ENCODE results near the gene RILPL2.
A peak's percentile ranks its signal among the peaks of the same experiment; 100 is the strongest.
"Not testable (repeated sequence)": the region's sequence is repeated elsewhere in the genome, so short reads cannot be mapped to it uniquely, and the experiment has no call there.

Gene RILPL2

DNA sequence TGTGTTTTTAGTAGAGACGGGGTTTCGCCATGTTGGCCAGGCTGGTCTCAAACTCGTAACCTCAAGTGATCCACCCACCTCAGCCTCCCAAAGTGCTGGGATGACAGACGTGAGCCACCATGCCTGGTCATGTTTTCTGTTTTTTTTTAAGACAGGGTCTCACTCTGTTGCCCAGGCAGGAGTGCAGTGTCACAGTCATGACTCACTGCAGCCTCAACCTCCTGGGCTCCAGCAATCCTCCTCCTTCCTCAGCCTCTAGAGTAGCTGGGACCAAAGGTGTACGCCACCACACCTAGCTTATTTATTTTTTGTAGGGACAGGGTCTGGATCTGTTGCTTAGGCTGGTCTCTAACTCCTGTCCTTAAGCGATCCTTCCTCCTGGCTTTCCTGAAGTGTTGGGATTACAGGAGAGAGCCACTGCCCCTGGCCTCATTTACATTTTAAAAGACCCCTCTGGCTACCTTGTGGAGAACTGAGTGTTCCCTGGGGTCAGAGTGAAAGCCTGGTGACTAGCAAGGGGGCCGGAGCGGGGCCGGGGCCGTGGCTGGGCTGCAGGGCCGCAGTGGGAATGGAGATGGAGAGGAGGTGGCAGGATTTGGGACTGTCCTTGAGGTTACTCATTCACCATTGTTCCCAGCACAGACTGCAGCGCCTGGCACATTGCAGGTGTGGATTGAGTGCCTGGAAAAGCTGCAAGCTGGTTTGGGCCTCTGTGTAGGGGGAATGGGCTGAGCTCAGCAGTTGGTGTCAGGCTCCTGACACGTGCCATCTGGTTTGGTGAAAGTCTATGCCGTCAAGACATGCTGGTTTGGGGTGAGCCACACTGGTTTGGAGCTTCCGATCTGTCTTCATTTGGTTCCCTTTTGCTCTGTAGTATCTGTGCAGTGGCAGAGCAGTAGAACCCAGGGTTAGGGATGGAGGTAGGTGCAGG lies 34.5 kb downstream of the RILPL2 start:
- DNase-seq (ENCODE audit: low spot score) = no peak

DNA sequence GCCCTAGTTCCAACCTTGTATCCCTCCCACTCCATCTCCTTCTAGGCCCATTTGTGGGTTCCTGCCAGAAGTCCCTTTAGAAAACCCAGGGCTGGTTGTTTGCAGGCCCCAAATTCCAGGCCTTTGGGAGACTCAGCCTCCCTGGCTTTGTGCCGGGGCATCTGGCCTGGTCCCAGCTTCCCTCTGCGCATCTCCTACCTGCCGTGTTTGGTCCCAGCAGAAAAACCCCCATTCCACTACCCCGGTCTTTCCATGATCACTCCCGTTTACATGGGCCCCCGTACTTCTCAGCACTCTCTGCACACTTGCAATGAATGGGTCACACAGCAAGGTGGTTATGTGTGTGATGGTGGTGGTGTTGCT lies 37.2 kb downstream of the RILPL2 start:
- no peak for DNase-seq (ENCODE audit: low spot score)

DNA sequence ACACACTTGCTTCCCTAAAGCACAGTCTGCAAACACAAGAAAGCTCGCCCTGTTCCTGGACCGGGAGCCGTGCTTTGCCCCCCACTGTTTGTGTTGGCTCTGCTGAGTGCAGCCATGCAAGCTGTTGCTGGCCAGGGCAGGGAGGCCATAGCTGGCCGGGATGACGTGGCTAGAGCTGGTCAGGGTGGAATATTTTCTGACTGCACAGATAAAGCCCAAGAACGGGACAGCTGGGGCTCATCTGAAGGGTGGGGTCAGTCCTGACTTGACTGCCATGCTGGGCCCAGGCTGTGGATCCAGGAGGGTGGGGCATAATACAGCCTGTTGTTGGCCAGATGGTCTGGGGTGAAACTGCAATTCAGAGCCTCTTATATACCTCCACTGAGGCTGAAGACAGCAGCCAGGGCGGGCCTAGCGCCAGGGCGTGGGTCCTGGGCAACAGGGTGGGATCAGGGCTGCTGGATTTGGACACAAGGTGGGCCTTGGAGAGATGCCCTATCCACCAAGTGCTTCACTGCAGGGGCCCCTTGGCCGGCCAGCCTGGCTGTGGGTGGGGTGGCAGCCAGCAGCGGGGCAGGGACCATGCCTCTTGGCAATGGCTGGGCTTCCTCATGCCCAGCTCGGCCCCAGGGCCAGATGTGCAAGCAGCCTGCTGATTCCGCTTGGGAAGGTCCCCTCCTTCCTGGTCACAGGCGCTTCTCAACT lies 37.8 kb downstream of the RILPL2 start:
- no peak for DNase-seq (ENCODE audit: low spot score)

DNA sequence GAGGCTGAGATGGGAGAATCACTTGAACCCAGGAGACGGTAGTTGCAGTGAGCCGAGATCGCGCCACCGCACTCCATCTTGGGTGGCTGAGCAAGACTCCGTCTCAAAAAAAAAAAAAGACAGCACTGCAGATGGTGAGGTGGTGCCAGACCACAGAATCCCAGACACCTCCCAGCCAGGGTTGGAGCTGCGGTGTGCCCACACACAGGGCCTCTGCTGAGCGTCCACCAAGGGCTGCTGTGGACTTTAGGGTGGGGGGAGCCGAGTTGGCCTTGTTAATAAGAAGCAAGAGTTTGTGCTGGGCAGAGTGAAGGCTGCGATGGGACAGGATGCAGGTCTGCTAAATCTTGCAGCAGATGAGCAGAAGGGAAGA lies 38.3 kb downstream of the RILPL2 start:
- no peak for DNase-seq (ENCODE audit: low spot score)

DNA sequence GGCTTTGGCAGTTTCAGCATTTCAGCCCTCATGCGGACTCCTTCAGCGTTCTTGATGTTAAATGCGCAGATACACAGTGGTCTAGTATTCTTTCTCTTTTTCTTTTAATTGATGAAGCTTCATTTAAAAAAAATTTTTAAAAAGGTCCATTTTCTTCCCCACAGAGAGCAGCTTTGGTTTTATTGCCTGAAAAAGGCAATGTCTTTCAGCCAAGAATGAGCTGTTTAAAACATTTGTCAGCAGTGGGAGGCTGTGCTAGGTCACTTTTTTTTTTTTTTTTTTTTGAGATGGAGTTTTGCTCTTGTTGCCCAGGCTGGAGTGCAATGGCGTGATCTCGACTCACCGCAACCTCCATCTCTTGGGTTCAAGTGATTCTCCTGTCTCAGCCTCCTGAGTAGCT lies 39.1 kb downstream of the RILPL2 start:
- no peak for DNase-seq (ENCODE audit: low spot score)

DNA sequence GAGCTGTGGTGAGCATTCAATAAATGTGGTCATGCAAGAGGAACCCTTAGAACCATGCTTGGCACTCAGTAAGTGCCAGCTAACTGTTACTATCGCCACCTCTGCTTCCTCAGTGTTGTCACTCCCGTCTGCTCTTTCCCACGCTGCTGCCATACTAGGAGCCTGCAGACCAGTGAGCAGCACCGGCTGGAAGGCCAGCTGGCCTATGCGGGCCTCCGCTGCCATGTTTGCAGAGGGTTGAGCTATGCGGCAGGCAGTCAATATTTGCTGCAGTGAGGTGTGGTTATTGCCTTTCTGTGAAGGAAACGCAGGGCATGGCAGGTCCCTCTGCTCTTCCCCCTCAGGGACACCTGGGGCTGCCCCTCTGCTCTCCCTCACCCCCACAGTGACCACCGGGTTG lies 39.5 kb downstream of the RILPL2 start:
- DNase-seq (ENCODE audit: low spot score) = no peak

DNA sequence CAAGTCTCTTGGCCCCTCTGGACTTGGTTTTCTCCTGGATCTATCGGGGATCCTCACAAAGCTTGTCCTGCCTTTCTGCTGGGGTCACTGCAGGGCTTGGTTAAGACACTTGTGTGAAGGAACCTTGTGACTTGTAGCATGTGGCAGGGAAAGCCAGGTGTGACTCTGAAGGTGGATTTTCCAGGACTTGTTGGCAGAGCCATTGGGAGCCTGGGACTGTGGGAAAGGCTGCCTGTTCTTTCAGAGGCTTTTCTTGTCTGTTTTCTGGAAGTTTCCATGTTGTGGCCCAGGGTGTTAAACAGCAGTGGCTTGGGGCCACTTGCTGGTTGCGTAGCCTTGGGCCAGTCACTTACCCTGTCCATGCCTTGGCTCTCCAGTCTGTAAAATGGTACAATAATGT lies 39.9 kb downstream of the RILPL2 start:
- DNase-seq (ENCODE audit: low spot score) = no peak

DNA sequence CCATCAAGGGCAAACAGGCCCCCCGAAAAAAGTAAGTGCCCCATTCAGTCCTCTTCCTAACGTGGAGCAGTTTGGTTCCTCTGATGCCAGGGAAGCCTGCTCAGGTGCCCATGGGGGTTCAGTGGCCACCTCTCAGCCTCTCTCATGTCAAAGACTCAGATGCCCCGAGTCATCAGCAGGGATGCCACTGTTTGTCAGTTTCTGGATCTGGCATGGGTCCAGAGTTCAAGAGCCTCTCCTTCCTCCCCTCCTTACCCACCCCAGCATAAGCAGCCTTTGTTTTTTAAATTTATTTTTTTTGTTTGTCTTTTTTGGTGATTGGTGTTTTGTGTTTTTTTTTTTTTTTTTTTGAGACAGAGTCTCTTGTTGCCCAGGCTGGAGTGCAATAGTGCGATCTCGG lies 41.2 kb downstream of the RILPL2 start:
- no peak for DNase-seq (ENCODE audit: low spot score)

DNA sequence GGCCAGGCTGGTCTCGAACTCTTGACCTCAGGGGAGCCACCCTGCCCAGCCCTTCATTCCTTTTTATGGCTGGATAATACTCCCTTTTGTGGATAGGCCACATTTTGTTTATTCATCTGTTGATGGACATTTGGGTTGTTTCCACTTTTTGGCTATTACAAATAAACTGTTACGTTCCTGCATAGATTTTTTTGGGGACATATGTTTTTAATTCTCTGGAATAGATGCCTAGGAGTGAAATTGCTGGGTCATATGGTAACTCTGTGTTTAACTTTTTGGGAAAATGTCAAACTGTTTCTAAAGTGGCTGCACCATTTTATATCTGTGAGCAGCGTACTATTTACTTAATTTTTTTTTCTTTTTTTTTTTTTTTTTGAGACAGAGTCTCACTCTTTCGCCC lies 42.7 kb downstream of the RILPL2 start:
- no peak for DNase-seq (ENCODE audit: low spot score)

DNA sequence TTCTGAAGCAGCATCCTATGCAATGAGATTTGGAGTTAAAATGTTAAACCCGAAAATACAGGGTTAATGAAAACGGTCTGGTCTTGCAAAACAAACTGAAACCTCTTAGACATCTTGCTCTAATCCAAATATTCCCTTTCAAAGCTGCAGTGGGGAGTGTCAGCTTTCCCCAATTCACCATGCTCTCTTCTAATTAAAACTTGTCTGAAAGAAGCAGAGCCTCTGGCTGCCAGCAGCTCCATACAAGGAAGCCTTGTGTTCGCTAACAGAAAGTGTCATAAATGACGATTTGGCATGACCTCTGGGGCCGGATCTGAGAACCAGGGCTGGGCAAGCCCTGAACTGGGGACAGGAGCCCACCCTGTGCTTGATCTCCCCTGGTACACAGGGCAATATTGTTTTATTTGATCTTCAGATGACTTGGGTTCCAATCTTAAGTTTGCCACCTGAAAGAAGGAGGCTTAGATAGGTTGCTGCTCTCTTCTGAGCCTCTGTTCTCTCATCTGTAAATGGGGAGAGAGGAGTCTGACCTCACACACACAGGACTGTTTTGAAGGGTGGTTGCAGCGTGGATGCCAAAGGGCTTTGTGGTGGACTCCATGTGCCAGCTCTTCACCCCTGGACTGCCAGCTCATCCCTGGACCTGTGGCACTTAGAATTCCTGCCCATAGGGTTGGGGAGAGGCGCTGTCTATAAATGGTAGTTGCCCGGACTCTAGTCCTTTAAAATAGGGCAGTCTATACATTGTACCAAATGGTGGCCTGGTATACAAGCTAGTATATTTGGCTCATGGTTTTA lies 44.7 kb downstream of the RILPL2 start:
- DNase-seq (ENCODE audit: low spot score) = no peak

DNA sequence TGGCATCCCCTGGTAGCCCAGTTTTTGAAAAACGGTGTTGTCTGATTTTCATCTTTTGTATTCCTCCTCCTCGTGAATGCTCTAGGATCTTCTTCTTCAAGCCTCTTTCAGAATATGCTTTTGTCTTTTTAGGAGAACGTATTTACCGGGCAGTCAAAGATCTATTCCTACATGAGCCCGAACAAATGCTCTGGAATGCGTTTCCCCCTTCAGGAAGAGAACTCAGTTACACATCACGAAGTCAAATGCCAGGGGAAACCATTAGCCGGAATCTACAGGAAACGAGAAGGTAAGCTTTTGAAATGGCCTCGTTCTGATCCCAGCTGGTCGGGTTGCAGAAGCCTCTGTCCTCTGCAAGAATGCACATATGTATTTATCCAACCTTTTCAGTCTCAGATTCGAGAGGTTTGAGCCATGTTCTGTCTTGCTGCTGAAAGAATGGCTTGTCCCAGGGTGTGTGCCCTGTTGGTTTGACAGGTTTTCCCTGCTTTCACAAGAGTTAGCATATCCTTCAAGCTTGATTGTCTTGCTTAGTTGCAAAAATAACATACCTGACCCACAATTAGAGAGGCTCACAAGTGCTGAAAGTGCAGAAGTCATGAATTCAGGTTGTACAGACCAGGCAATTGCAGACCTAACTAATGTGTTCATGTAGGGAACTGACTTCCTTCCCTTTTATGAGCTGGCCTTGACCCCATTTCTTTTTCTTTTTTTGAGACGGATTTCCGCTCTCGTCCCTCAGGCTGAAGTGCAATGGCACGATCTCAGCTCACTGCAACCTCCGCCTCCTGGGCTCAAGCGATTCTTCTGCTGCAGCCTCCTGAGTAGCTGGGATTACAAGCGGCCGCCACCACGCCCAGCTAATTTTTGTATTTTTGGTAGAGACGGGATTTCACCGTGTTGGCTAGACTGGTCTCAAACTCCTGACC lies 45.7 kb downstream of the RILPL2 start:
- DNase-seq (ENCODE audit: low spot score) = no peak

DNA sequence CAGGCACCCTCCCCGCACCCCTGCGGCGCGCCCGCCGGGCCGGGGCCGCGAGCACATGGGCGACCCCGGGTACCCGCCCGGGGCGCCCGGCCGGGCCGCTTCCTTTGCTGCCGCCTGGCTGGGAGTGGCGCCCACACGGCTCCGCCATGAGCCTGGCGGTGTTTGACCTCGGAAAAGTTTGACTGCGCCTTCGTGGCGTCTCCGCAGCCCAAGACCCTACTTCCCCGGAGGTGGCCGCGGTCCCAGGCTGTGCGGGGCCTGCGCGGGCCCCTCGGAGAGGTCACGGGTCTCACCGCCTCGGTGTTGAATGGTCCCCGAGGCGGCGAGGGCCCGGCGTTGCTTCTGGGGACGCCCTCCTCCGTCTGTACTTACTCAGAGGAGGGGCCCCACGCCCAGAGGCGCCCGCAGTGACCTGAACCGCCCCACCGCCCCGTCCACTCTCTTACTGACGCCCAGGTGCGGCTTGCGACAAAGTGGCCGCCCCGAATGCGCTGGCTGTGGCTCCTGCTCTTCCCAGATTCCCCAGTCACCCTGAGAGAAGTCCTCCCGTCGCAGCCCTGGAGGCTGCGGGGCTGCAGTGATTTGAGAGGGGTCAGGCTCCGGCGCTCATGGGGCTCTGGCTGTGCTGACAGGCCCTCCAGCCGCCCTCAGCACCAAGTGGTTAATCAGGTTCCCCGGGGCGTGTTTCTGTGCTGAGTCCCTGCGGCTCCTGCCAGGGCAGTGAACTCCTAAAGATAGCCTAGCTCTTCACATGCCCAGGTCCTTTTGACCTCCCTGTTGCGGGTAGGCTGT lies 46.7 kb downstream of the RILPL2 start:
- peak; percentile 39 for DNase-seq (ENCODE audit: low spot score)

DNA sequence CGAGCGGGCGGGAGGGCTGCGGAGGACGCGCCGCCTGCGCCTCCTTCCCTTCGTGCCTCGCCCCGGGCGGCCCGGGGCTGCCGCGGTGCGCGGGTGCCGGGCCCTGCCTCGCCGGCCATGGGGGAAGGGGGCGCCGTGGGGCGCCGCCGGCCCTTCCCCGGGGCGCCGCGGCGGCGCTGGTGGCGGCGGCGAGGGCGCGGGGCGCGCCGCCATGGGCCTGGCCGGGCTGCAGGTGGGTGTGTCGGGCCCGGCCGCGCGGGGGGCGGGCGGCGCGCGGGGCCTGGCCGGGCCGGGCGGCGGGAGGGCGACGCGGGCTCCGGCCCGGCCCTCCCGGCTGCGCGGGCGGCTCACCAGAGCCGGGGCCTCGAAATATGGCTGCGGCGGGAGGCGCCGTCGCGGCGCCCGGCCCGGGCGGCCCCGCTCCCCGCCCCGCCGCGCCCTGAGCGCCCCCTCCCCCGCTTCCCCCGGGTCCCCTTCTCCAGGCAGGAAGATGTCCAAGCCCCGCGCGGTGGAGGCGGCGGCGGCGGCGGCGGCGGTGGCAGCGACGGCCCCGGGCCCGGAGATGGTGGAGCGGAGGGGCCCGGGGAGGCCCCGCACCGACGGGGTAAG lies 47.4 kb downstream of the RILPL2 start:
- DNase-seq (ENCODE audit: low spot score) = no peak

DNA sequence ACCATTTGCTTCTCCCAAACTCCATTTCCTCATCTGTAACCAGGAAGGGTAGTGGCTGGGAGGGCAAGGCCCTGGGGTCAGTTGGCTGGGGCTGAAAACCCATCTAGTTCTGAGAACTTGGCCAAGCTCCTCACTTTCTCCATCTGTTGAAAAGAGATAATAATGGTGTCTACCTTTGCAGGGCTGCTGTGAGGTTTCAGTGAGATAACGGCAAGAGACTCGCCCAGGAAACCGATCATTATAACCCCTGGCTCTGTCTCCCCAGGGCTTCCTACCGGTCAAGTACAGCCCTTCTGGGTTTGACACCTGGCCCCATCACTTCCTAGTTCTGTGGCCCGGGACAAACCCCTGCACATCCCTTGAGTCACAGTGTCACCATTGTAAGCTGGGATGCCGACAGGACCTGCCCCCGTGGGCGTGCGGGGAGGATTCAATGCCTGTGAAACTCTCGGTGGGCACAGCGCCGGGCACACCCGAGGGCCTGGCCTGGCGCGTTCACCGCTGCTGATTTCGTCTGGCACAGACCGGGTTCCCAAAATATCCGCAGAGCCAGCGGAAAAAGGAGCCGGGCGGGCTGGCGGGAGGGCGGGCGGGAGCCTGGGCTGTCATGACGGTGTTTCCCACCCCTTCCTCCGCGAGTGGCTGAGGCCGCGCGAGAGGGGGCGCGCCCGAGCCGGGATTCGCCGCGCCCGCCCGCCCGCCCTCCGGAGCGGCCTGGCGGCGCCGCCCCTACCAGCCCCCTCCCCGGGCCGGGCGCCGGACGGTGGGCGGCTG lies 48.1 kb downstream of the RILPL2 start:
- DNase-seq (ENCODE audit: low spot score) = peak; percentile 71

DNA sequence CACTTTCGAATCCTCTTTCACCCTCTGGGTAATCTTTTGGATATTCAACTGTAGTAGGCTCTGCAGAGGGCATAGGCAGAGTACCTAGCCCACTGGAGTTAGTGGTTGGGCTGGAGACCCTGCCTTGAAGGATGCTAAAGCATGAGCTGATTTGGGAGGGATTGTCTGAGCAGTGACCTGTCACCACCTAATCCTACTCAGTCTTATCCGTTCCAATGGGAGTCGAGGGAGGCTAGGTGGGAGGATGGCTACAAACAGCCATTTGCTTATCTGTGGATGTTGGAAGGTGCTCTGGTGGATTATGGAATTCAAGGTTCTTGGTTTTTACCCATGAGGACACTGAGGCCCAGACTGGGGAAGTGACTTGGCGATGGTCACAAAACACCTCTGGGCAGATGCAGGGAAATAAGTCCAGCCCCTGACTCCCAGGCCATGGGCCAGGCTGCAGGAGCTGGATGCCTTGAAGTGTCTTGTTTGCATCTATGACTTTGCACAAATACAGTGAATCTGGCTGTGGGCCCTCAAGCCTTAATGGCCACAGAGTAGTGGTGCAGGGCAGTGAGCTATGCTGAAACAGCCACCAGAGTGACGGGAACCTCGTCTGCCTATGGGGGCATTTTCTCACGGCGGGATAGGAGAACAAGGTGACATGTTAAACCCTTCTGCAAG lies 48.8 kb downstream of the RILPL2 start:
- DNase-seq (ENCODE audit: low spot score) = peak; percentile 59

DNA sequence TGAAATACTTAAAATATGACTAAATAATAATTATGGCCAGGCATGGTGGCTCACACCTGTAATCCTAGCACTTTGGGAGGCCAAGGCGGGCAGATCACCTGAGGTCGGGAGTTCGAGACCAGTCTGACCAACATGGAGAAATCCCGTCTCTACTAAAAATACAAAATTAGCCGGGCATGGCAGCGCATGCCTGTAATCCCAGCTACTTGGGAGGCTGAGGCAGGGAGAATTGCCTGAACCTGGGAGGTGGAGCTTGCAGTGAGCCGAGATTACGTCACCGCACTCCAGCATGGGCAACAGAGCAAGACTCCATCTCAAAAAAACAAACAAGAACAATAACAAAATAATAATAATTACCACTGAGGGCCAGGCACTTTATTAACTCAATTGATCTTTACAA lies 50.9 kb downstream of the RILPL2 start:
- DNase-seq (ENCODE audit: low spot score) = not testable (repeated sequence)

DNA sequence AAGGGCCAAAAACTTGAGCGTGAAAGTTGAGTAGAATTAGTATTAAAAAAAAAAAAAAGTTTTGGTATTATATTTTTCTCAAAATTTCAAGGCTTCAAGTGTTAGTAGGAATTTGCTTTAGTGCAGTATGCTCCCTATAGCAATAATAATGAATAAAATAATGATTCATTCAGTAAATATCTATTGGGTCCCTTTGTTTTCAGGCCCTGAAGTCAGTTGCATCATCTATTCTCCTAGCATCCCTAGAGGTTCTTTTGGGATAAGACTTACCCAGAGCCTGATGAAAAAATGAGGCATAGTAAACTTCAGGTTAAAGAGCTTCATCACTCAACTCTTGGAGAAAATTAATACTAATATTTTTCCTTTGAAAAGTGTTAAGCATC lies 51.5 kb downstream of the RILPL2 start:
- no peak for DNase-seq (ENCODE audit: low spot score)

DNA sequence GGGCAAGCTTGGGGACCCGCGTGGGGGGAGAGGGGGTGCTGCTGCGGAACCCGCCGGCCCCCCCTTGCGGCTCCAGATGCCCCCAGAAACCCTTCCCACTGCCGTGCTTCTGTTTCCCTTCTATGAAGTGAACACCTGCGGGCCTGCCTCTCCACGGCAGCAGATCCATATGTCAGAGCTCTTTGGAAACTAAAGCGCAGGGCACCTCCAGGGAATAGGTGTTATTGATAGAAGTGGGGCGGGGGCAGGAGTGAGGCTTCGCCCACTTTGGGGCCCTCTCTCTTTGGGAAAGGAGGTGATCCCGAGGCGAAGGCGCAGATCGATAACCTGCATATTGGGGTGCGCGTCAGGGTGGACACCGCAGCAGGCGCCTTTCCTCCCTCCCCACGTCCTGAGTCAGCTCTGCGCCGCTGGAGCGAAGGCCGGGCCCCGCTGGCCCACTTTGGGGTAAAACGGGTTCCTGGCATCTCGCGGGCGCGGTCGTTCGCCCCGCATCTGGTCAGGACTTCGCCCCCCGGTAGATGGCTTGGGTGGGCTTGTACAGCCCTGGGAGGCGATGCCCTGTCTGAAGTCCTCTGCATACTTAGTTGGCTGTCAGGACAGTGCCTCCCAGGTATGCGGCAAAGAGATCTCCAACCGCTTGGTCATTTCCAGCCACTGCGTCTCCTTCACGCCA lies 52.0 kb downstream of the RILPL2 start:
- peak; percentile 23 for DNase-seq (ENCODE audit: low spot score)
